ENCODE results near the gene PRKN.

PRKN gene

DNA sequence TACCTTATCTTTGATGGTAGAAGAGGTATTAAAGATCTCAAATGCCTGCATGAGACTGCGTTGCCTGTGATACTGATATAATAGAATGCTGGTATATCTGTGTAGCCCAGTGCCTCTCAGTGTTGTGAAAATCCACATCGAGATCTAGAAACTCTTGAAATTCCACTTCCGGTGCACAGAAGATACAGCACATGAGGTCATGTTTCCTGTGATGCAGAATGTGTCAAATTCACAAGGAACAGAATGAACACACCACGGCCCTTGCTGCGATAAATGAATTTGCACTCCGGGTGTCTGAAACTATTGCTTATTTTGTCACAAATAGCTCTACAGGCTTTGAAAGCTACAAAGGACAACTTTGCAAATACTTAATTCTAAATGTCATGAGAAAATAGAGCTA, 765.8 kb downstream of the PRKN start:
- DNase-seq (ENCODE audit: extremely low spot score): no peak
- ChIA-PET POLR2A (no interaction called here), CTCF (no interaction called here)
- no peak for TF ChIP-seq ARNT (IDR thresholded peaks at IDR 0.05)
- no peak for TF ChIP-seq NFRKB (IDR thresholded peaks at IDR 0.05)
- no peak for TF ChIP-seq L3MBTL2 (conservative IDR thresholded peaks at IDR 0.05)
- no peak for TF ChIP-seq FOXA1 (IDR thresholded peaks at IDR 0.05)
- TF ChIP-seq FOXK2 (IDR thresholded peaks at IDR 0.05): no peak
- TF ChIP-seq ZNF384 (IDR thresholded peaks at IDR 0.05): no peak
- TF ChIP-seq, protein P1, sequence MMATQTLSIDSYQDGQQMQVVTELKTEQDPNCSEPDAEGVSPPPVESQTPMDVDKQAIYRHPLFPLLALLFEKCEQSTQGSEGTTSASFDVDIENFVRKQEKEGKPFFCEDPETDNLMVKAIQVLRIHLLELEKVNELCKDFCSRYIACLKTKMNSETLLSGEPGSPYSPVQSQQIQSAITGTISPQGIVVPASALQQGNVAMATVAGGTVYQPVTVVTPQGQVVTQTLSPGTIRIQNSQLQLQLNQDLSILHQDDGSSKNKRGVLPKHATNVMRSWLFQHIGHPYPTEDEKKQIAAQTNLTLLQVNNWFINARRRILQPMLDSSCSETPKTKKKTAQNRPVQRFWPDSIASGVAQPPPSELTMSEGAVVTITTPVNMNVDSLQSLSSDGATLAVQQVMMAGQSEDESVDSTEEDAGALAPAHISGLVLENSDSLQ (IDR thresholded peaks at IDR 0.05): no peak
- no peak for TF ChIP-seq HDGF (IDR thresholded peaks at IDR 0.05; ENCODE audit: borderline replicate concordance)
- TF ChIP-seq SUZ12 (IDR thresholded peaks at IDR 0.05): no peak
- TF ChIP-seq TARDBP (IDR thresholded peaks at IDR 0.05): no peak
- no peak for TF ChIP-seq BHLHE40 (IDR thresholded peaks at IDR 0.05; ENCODE audit: borderline replicate concordance)
- TF ChIP-seq CTBP1 (IDR thresholded peaks at IDR 0.05; ENCODE audit: borderline replicate concordance): no peak

DNA sequence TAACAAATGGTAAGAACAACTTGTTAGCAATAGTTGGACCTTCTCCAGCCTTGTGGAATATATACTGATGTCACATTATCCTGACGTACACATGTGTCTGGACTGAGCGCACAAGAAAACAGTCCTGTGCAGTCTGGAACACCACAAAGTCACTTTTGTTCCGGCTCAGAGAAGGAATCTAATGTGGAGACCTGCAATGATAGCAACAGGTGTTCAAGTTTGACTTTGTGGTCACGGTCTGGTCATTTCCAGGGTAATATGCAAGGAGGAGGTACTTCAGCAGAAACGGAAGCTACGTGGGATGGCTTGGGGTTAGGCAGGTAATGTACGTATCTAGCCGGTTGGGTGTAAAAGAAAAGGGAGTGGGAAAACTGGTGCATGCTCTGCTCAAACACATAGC, 766.5 kb downstream of the PRKN start:
- ChIA-PET CTCF (no interaction called here), POLR2A (no interaction called here)
- TF ChIP-seq CTBP1 (IDR thresholded peaks at IDR 0.05; ENCODE audit: borderline replicate concordance) (no peak), FOXM1 (IDR thresholded peaks at IDR 0.05; ENCODE audit: borderline replicate concordance) (no peak), BHLHE40 (IDR thresholded peaks at IDR 0.05; ENCODE audit: borderline replicate concordance) (no peak), SP1 (IDR thresholded peaks at IDR 0.05) (no peak), L3MBTL2 (conservative IDR thresholded peaks at IDR 0.05) (no peak), FOXK2 (IDR thresholded peaks at IDR 0.05) (no peak), HDGF (IDR thresholded peaks at IDR 0.05; ENCODE audit: borderline replicate concordance) (no peak), ZNF384 (IDR thresholded peaks at IDR 0.05) (no peak), SUZ12 (IDR thresholded peaks at IDR 0.05) (no peak), NFRKB (IDR thresholded peaks at IDR 0.05) (no peak), FOXA1 (IDR thresholded peaks at IDR 0.05) (no peak), ELF4 (IDR thresholded peaks at IDR 0.05) (no peak), LEF1 (IDR thresholded peaks at IDR 0.05; ENCODE audit: borderline replicate concordance) (no peak), ARNT (IDR thresholded peaks at IDR 0.05) (no peak), TARDBP (IDR thresholded peaks at IDR 0.05) (no peak)
- TF ChIP-seq, protein P1 (IDR thresholded peaks at IDR 0.05): no peak
- no peak for DNase-seq (ENCODE audit: extremely low spot score)

DNA sequence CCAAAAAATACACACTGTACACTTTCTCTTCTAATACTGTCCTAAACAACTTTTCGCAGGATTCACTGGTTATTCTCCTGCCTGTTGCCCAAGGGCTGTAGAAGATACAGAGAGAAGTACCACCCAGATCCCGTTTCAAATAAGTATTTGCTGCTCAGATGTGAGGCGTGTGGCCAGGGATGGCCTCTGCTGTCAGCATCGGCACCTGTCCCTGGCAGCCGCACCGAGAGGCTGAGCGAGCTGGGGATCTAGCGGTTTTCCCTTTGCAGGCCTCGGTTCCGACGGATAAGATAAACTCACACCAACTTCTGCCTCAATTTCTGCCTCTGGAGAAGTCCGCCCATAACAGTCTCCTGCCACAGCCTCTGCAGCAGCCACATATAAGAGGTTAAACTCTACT, 768.5 kb downstream of the PRKN start:
- ChIA-PET CTCF (no interaction called here), POLR2A (no interaction called here)
- DNase-seq (ENCODE audit: extremely low spot score): no peak
- TF ChIP-seq FOXM1 (IDR thresholded peaks at IDR 0.05; ENCODE audit: borderline replicate concordance) (no peak), ZNF384 (IDR thresholded peaks at IDR 0.05) (no peak), SP1 (IDR thresholded peaks at IDR 0.05) (no peak), FOXK2 (IDR thresholded peaks at IDR 0.05) (no peak), BHLHE40 (IDR thresholded peaks at IDR 0.05; ENCODE audit: borderline replicate concordance) (no peak), HDGF (IDR thresholded peaks at IDR 0.05; ENCODE audit: borderline replicate concordance) (no peak), CTBP1 (IDR thresholded peaks at IDR 0.05; ENCODE audit: borderline replicate concordance) (no peak), FOXA1 (IDR thresholded peaks at IDR 0.05) (no peak), L3MBTL2 (conservative IDR thresholded peaks at IDR 0.05) (no peak), SUZ12 (IDR thresholded peaks at IDR 0.05) (no peak), ELF4 (IDR thresholded peaks at IDR 0.05) (no peak), LEF1 (IDR thresholded peaks at IDR 0.05; ENCODE audit: borderline replicate concordance) (no peak), NFRKB (IDR thresholded peaks at IDR 0.05) (no peak), ARNT (IDR thresholded peaks at IDR 0.05) (no peak), TARDBP (IDR thresholded peaks at IDR 0.05) (no peak)
- TF ChIP-seq, protein P1 (IDR thresholded peaks at IDR 0.05): no peak

DNA sequence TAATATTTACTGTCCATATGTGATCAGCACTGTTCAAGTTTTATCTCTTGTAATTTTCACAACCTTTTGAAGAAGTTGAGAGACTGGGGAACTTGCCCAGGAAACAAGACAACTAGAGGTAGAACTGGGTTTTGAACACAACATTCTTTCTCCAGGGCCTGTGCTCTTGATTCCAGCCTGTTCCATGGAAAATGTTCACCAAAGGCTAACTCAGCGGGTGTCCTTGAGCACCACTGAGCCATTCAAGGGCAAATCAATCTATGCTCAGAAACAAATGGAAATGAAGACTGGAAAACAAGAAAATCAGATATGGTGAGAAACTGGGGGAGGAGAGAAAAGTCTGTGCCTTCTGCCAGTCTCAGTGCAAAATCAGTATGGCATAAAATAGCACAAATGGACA, 771.5 kb downstream of the PRKN start:
- ChIA-PET CTCF (no interaction called here), POLR2A (no interaction called here)
- no peak for DNase-seq (ENCODE audit: extremely low spot score)
- TF ChIP-seq LEF1 (IDR thresholded peaks at IDR 0.05; ENCODE audit: borderline replicate concordance): no peak
- TF ChIP-seq, protein P1 (IDR thresholded peaks at IDR 0.05): no peak
- TF ChIP-seq FOXM1 (IDR thresholded peaks at IDR 0.05; ENCODE audit: borderline replicate concordance): no peak
- TF ChIP-seq L3MBTL2 (conservative IDR thresholded peaks at IDR 0.05): no peak
- no peak for TF ChIP-seq ARNT (IDR thresholded peaks at IDR 0.05)
- TF ChIP-seq NFRKB (IDR thresholded peaks at IDR 0.05): no peak
- TF ChIP-seq CTBP1 (IDR thresholded peaks at IDR 0.05; ENCODE audit: borderline replicate concordance): no peak
- TF ChIP-seq BHLHE40 (IDR thresholded peaks at IDR 0.05; ENCODE audit: borderline replicate concordance): no peak
- no peak for TF ChIP-seq ELF4 (IDR thresholded peaks at IDR 0.05)
- TF ChIP-seq SUZ12 (IDR thresholded peaks at IDR 0.05): no peak
- TF ChIP-seq TARDBP (IDR thresholded peaks at IDR 0.05): no peak

DNA sequence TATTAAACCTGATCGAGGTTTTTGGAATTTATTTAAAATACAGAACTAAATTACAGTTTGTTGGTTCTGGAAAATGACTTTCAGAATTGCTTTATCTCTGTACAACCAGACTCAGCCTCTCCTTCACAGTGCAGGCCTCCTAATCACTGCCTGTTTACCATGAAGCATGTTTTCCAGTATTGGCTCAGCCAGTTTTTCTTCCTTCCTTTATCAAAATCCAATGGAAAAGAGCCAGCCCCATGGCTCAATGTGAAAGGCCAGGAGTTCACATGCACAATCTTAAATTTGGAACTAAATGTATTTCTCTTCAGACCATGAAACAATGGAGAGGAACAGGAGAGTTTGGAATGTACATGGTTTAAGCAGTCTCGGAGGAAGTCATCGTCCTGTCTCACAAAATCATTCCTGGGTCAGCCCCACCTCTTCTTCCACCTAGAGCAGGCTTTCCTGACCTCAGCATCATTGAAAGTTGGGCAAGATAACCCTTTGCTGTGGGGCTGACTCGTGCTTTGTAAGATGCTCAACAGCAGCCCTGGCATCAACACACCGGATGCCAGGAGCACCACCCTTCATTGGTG, 772.8 kb downstream of the PRKN start:
- ChIA-PET POLR2A (no interaction called here), CTCF (no interaction called here)
- TF ChIP-seq NFRKB (IDR thresholded peaks at IDR 0.05): no peak
- no peak for TF ChIP-seq SUZ12 (IDR thresholded peaks at IDR 0.05)
- no peak for TF ChIP-seq L3MBTL2 (conservative IDR thresholded peaks at IDR 0.05)
- no peak for TF ChIP-seq ZNF384 (IDR thresholded peaks at IDR 0.05)
- TF ChIP-seq ELF4 (IDR thresholded peaks at IDR 0.05): no peak
- no peak for TF ChIP-seq ARNT (IDR thresholded peaks at IDR 0.05)
- no peak for TF ChIP-seq TARDBP (IDR thresholded peaks at IDR 0.05)
- no peak for TF ChIP-seq LEF1 (IDR thresholded peaks at IDR 0.05; ENCODE audit: borderline replicate concordance)
- TF ChIP-seq CTBP1 (IDR thresholded peaks at IDR 0.05; ENCODE audit: borderline replicate concordance): no peak
- TF ChIP-seq FOXM1 (IDR thresholded peaks at IDR 0.05; ENCODE audit: borderline replicate concordance): no peak
- no peak for TF ChIP-seq BHLHE40 (IDR thresholded peaks at IDR 0.05; ENCODE audit: borderline replicate concordance)
- no peak for TF ChIP-seq SP1 (IDR thresholded peaks at IDR 0.05)
- TF ChIP-seq FOXK2 (IDR thresholded peaks at IDR 0.05): no peak
- TF ChIP-seq FOXA1 (IDR thresholded peaks at IDR 0.05): no peak
- TF ChIP-seq, protein P1 (IDR thresholded peaks at IDR 0.05): no peak
- no peak for TF ChIP-seq HDGF (IDR thresholded peaks at IDR 0.05; ENCODE audit: borderline replicate concordance)
- DNase-seq (ENCODE audit: extremely low spot score): no peak

Data from HEK293T (cell line).